ENCODE measurements around the gene PBX3. TPM values are rescaled to one million over a fixed set of nuclear protein-coding genes. Genes with fewer than 3 reads are reported as not detected.

PBX3 gene
- total RNA-seq, 4 donors from 2014 or later, result 7.7 to 83.3 (median 12.1) TPM

GRCh38 chr9:125887172-125887571, 140.0 kb downstream of the PBX3 start:
- Histone ChIP-seq H3K36me3 (no peaks in the 10 kb centered on the region), H3K27ac (peak overlapping the region in 1 of 4 donors; percentile 10), H3K4me3 (no peak overlapping the region), H3K4me1 (peaks cover 0 to 8% (median 2%) of the 10 kb centered on the region in 4 donors), H3K27me3 (no peaks in the 10 kb centered on the region), H3K9me3 (no peaks in the 10 kb centered on the region)
- no peak for DNase-seq
- TF ChIP-seq CTCF (IDR thresholded peaks at IDR 0.05) (no peak), POLR2A (IDR thresholded peaks at IDR 0.05) (no peak)

- Histone ChIP-seq H3K4me3 (no peak overlapping the region), H3K4me1 (peaks cover 0 to 8% (median 2%) of the 10 kb centered on the region in 4 donors), H3K27ac (peak overlapping the region in 1 of 4 donors; percentile 58), H3K9me3 (no peaks in the 10 kb centered on the region), H3K36me3 (no peaks in the 10 kb centered on the region), H3K27me3 (no peaks in the 10 kb centered on the region)
- TF ChIP-seq POLR2A (IDR thresholded peaks at IDR 0.05) (no peak), CTCF (IDR thresholded peaks at IDR 0.05) (no peak)
- DNase-seq, result no peak
Observed at GRCh38 chr9:125888211-125888610, 141.0 kb downstream of the PBX3 start.

GRCh38 chr9:125889112-125889475, 141.9 kb downstream of the PBX3 start:
- Histone ChIP-seq H3K27me3 (no peaks in the 10 kb centered on the region), H3K36me3 (no peaks in the 10 kb centered on the region), H3K27ac (peak overlapping the region in 2 of 4 donors; percentile 15 to 58), H3K9me3 (no peaks in the 10 kb centered on the region), H3K4me3 (peak overlapping the region; percentile 34 to 57 (median 48)), H3K4me1 (peaks cover 0 to 8% (median 2%) of the 10 kb centered on the region in 4 donors)
- DNase-seq, result peak in 1 of 3 donors; percentile 47
- no peak for TF ChIP-seq CTCF (IDR thresholded peaks at IDR 0.05)
- TF ChIP-seq POLR2A (IDR thresholded peaks at IDR 0.05), result no peak

GRCh38 chr9:125889476-125890419, 142.6 kb downstream of the PBX3 start:
- no peaks in the 10 kb centered on the region for H3K36me3 ChIP-seq
- H3K27ac ChIP-seq, result peak overlapping the region in 2 of 4 donors; percentile 15 to 60
- H3K27me3 ChIP-seq, result no peaks in the 10 kb centered on the region
- TF ChIP-seq CTCF (IDR thresholded peaks at IDR 0.05) (no peak), POLR2A (IDR thresholded peaks at IDR 0.05) (no peak)
- H3K4me3 ChIP-seq, result peak overlapping the region; percentile 34 to 57 (median 48)
- DNase-seq, result peak in 2 of 3 donors; percentile 48 to 61
- no peaks in the 10 kb centered on the region for H3K9me3 ChIP-seq
- peaks cover 0 to 8% (median 4%) of the 10 kb centered on the region in 4 donors for H3K4me1 ChIP-seq

GRCh38 chr9:125890826-125891225, 143.7 kb downstream of the PBX3 start:
- Histone ChIP-seq H3K4me3 (no peak overlapping the region), H3K27ac (peak overlapping the region in 1 of 4 donors; percentile 28), H3K27me3 (no peaks in the 10 kb centered on the region), H3K4me1 (peaks cover 0 to 14% (median 4%) of the 10 kb centered on the region in 4 donors), H3K9me3 (no peaks in the 10 kb centered on the region), H3K36me3 (no peaks in the 10 kb centered on the region)
- DNase-seq, result no peak
- TF ChIP-seq POLR2A (IDR thresholded peaks at IDR 0.05) (no peak), CTCF (IDR thresholded peaks at IDR 0.05) (no peak)
